Neural progenitor cell (in vitro differentiated cells): ENCODE data around the gene FADS2. TPM values are rescaled to one million over a fixed set of nuclear protein-coding genes. Genes with fewer than 3 reads are reported as not detected.

Source experiments
- DNase-seq: peaks from one replicate; pipeline ENCODE4 v3.0.0-alpha.2; 2016; ENCODE audit warnings: low spot score
- H2AFZ ChIP-seq: fragments of 200-600 bp; sonication (generic); replicated peaks from 2 replicates; pipeline ENCODE4 v1.6.1; 2016; ENCODE audit warnings: antibody characterized with exemption
- H3F3A ChIP-seq: fragments of 200-600 bp; sonication (generic); 2 replicates; pipeline ENCODE4 v1.6.1; 2016; ENCODE audit warnings: antibody characterized with exemption, low read depth
- H3K27ac ChIP-seq: fragments of 200-600 bp; sonication (generic); 2 replicates; pipeline ENCODE4 v1.5.1; 2016; ENCODE audit warnings: mild to moderate bottlenecking
- H3K27me3 ChIP-seq: fragments of 200-600 bp; sonication (generic); 2 replicates; pipeline ENCODE4 v1.6.1; 2016; ENCODE audit warnings: mild to moderate bottlenecking, moderate library complexity
- H3K36me3 ChIP-seq: fragments of 200-600 bp; sonication (generic); 2 replicates; pipeline ENCODE4 v1.5.1; 2016
- H3K4me1 ChIP-seq: fragments of 200-600 bp; sonication (generic); 2 replicates; pipeline ENCODE4 v1.6.1; 2016; ENCODE audit warnings: mixed run types
- H3K4me2 ChIP-seq: fragments of 200-600 bp; sonication (generic); 2 replicates; pipeline ENCODE4 v1.6.1; 2016
- H3K4me3 ChIP-seq: fragments of 200-600 bp; sonication (generic); 2 replicates; pipeline ENCODE4 v1.5.1; 2016
- H3K79me2 ChIP-seq: fragments of 200-600 bp; sonication (generic); 2 replicates; pipeline ENCODE4 v1.6.1; 2016; ENCODE audit warnings: low read depth
- H3K9ac ChIP-seq: fragments of 200-600 bp; sonication (generic); 2 replicates; pipeline ENCODE4 v1.6.1; 2016
- H3K9me3 ChIP-seq: fragments of 200-600 bp; sonication (generic); 2 replicates; pipeline ENCODE4 v1.5.1; 2016; ENCODE audit warnings: low read depth
- H4K20me1 ChIP-seq: fragments of 200-600 bp; sonication (generic); 2 replicates; pipeline ENCODE4 v1.6.1; 2016; ENCODE audit warnings: low read depth
- H3K27ac Mint-ChIP-seq: 3 replicates; pipeline ENCODE4 v1.8.0; 2021; ENCODE audit warnings: mixed read lengths
- H3K27me3 Mint-ChIP-seq: 2 replicates; pipeline ENCODE4 v1.8.0; 2022; ENCODE audit warnings: low read depth, mild to moderate bottlenecking, inconsistent platforms, moderate library complexity, mixed read lengths; ENCODE audit not compliant: insufficient read depth
- H3K36me3 Mint-ChIP-seq: 3 replicates; pipeline ENCODE4 v1.8.0; 2021; ENCODE audit warnings: mixed read lengths
- H3K4me1 Mint-ChIP-seq: 3 replicates; pipeline ENCODE4 v1.8.0; 2021; ENCODE audit warnings: mixed read lengths
- H3K4me3 Mint-ChIP-seq: 3 replicates; pipeline ENCODE4 v1.8.0; 2021; ENCODE audit warnings: mild to moderate bottlenecking, moderate library complexity, mixed read lengths
- H3K9me3 Mint-ChIP-seq: 3 replicates; pipeline ENCODE4 v1.8.0; 2020; ENCODE audit warnings: mixed read lengths
- CTCF ChIP-seq: fragments of 200-600 bp; sonication (generic); IDR thresholded peaks from 2 replicates; pipeline ENCODE4 v1.5.1; 2017; ENCODE audit warnings: antibody characterized with exemption, mild to moderate bottlenecking
- EZH2 ChIP-seq: fragments of 200-600 bp; sonication (generic); IDR thresholded peaks from 2 replicates; pipeline ENCODE4 v1.6.1; 2017; ENCODE audit warnings: antibody characterized with exemption, mild to moderate bottlenecking, moderate library complexity
- EZH2phosphoT487 ChIP-seq: fragments of 200-600 bp; sonication (generic); IDR thresholded peaks from 2 replicates; pipeline ENCODE4 v1.6.1; 2017; ENCODE audit warnings: antibody characterized with exemption
- total RNA-seq: library from RNA; depleted of rRNA; stranded (reverse); fragments of >200 nt; gene quantifications from 2 replicates; pipeline ENCODE4 v1.2.3, GENCODE V29; 2015; ENCODE audit warnings: low replicate concordance

The FADS2 gene
- total RNA-seq, 1 donor from 2014 or later = 233 TPM

DNA sequence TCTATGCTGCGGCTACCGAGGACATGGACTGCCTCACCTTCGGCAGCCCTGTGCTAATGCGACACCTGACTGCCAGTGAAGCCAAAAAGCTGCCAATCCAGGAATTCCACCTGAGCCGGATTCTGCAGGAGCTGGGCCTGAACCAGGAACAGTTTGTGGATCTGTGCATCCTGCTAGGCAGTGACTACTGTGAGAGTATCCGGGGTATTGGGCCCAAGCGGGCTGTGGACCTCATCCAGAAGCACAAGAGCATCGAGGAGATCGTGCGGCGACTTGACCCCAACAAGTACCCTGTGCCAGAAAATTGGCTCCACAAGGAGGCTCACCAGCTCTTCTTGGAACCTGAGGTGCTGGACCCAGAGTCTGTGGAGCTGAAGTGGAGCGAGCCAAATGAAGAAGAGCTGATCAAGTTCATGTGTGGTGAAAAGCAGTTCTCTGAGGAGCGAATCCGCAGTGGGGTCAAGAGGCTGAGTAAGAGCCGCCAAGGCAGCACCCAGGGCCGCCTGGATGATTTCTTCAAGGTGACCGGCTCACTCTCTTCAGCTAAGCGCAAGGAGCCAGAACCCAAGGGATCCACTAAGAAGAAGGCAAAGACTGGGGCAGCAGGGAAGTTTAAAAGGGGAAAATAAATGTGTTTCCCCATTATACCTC is 32.1 kb upstream of the FADS2 start:
- H4K20me1 ChIP-seq = peaks cover 22% of the 10 kb centered on the region
- H3K79me2 ChIP-seq = peaks cover 86% of the 10 kb centered on the region
- H2AFZ ChIP-seq = no peak overlapping the region
- TF ChIP-seq EZH2phosphoT487 (no peak), CTCF (no peak), EZH2 (no peak)
- no peak overlapping the region for H3K4me3 Mint-ChIP-seq
- no peaks in the 10 kb centered on the region for H3K27me3 ChIP-seq
- H3K4me1 Mint-ChIP-seq = peaks cover 29% of the 10 kb centered on the region
- H3K27ac Mint-ChIP-seq = no peak overlapping the region
- H3K9ac ChIP-seq = no peak overlapping the region
- H3K9me3 Mint-ChIP-seq = no peaks in the 10 kb centered on the region
- no peak for DNase-seq
- H3K36me3 Mint-ChIP-seq = peaks cover 26% of the 10 kb centered on the region
- no peak overlapping the region for H3K4me3 ChIP-seq
- no peaks in the 10 kb centered on the region for H3K36me3 ChIP-seq
- peaks cover 19% of the 10 kb centered on the region for H3K4me1 ChIP-seq
- H3F3A ChIP-seq = peaks cover 78% of the 10 kb centered on the region
- H3K9me3 ChIP-seq = no peaks in the 10 kb centered on the region
- no peak overlapping the region for H3K4me2 ChIP-seq
- no peak overlapping the region for H3K27ac ChIP-seq
- peaks cover 11% of the 10 kb centered on the region for H3K27me3 Mint-ChIP-seq

GRCh38 chr11:61797263-61797944 is 30.7 kb upstream of the FADS2 start:
- Mint-ChIP-seq H3K4me3 (no peak overlapping the region), H3K27ac (peak overlapping the region; percentile 38), H3K36me3 (peaks cover 31% of the 10 kb centered on the region), H3K27me3 (peaks cover 11% of the 10 kb centered on the region), H3K4me1 (peaks cover 23% of the 10 kb centered on the region), H3K9me3 (no peaks in the 10 kb centered on the region)
- no peaks in the 10 kb centered on the region for H3K27me3 ChIP-seq
- no peak overlapping the region for H2AFZ ChIP-seq
- no peaks in the 10 kb centered on the region for H3K9me3 ChIP-seq
- H3K9ac ChIP-seq = no peak overlapping the region
- H4K20me1 ChIP-seq = peaks cover 22% of the 10 kb centered on the region
- H3K27ac ChIP-seq = no peak overlapping the region
- H3K36me3 ChIP-seq = no peaks in the 10 kb centered on the region
- peak; percentile 78 for DNase-seq
- peak; percentile 94 for TF ChIP-seq CTCF
- TF ChIP-seq EZH2 = no peak
- H3K4me1 ChIP-seq = peaks cover 13% of the 10 kb centered on the region
- peaks cover 72% of the 10 kb centered on the region for H3K79me2 ChIP-seq
- H3K4me3 ChIP-seq = no peak overlapping the region
- peaks cover 83% of the 10 kb centered on the region for H3F3A ChIP-seq
- H3K4me2 ChIP-seq = no peak overlapping the region

- no peak for DNase-seq
- Histone ChIP-seq H3K4me2 (no peak overlapping the region), H3K4me1 (no peaks in the 10 kb centered on the region), H3K4me3 (no peak overlapping the region), H3K27ac (peak overlapping the region; percentile 7), H3K36me3 (no peaks in the 10 kb centered on the region), H3K9ac (no peak overlapping the region), H3K27me3 (no peaks in the 10 kb centered on the region), H4K20me1 (peaks cover 10% of the 10 kb centered on the region), H3K9me3 (no peaks in the 10 kb centered on the region), H3K79me2 (peaks cover 52% of the 10 kb centered on the region), H3F3A (peaks cover 70% of the 10 kb centered on the region), H2AFZ (no peak overlapping the region)
- H3K36me3 Mint-ChIP-seq = peaks cover 47% of the 10 kb centered on the region
- no peak overlapping the region for H3K4me3 Mint-ChIP-seq
- H3K27ac Mint-ChIP-seq = no peak overlapping the region
- H3K27me3 Mint-ChIP-seq = peaks cover 10% of the 10 kb centered on the region
- H3K9me3 Mint-ChIP-seq = no peaks in the 10 kb centered on the region
- peaks cover 13% of the 10 kb centered on the region for H3K4me1 Mint-ChIP-seq
- TF ChIP-seq CTCF = no peak
These were observed 28.3 kb upstream of the FADS2 start for GRCh38 chr11:61799665-61800284.
